SKM-1 treated with dmso at 0.1 percent for 144 hours (cell line): Measurements from ENCODE around the gene ISYNA1.

Experiments used
- DNase-seq: peaks from one replicate; lab custom pipeline; 2025; ENCODE audit not compliant: unreplicated experiment; lab: John Stamatoyannopoulos, UW

The ISYNA1 gene

GRCh38 chr19:18433015-18433691, 4.8 kb downstream of the ISYNA1 start:
- no peak for DNase-seq

- DNase-seq: no peak
Measured at GRCh38 chr19:18432275-18433014, 5.5 kb downstream of the ISYNA1 start.

GRCh38 chr19:18431351-18432197, 6.4 kb downstream of the ISYNA1 start:
- DNase-seq: no peak

- no peak for DNase-seq
Measured at GRCh38 chr19:18430417-18431144, 7.4 kb downstream of the ISYNA1 start.

GRCh38 chr19:18429717-18430416, 8.1 kb downstream of the ISYNA1 start:
- no peak for DNase-seq

GRCh38 chr19:18428787-18429674, 8.9 kb downstream of the ISYNA1 start:
- DNase-seq: no peak

GRCh38 chr19:18428173-18428786, 9.7 kb downstream of the ISYNA1 start:
- DNase-seq: no peak

- no peak for DNase-seq
Measured at GRCh38 chr19:18427743-18428113, 10.2 kb downstream of the ISYNA1 start.

GRCh38 chr19:18427080-18427742, 10.7 kb downstream of the ISYNA1 start:
- DNase-seq: no peak

- no peak for DNase-seq
Measured at GRCh38 chr19:18426416-18426767, 11.5 kb downstream of the ISYNA1 start.

GRCh38 chr19:18425515-18426415, 12.2 kb downstream of the ISYNA1 start:
- DNase-seq: no peak

- DNase-seq: no peak
Measured at GRCh38 chr19:18424890-18425514, 12.9 kb downstream of the ISYNA1 start.

- DNase-seq: no peak
Measured at GRCh38 chr19:18424122-18424889, 13.6 kb downstream of the ISYNA1 start.

- DNase-seq: no peak
Measured at GRCh38 chr19:18423258-18424020, 14.5 kb downstream of the ISYNA1 start.

- no peak for DNase-seq
Measured at GRCh38 chr19:18422530-18423191, 15.3 kb downstream of the ISYNA1 start.
